Kidney epithelial cell (primary cell): Measurements from ENCODE around the gene FARP1. TPM values are rescaled to one million over a fixed set of nuclear protein-coding genes. Genes with fewer than 3 reads are reported as not detected.

ENCODE experiments used
- DNase-seq: peaks from one replicate; pipeline ENCODE4 v3.0.0-alpha.2; 2010; ENCODE audit warnings: low read depth
- H3K27me3 ChIP-seq: 2 replicates; pipeline ENCODE4 v1.6.0; 2011; ENCODE audit warnings: low read length; ENCODE audit not compliant: control insufficient read depth, insufficient read depth
- H3K36me3 ChIP-seq: 2 replicates; pipeline ENCODE4 v1.5.1; 2011; ENCODE audit warnings: low read length; ENCODE audit not compliant: control insufficient read depth, insufficient read depth
- H3K4me3 ChIP-seq: 2 replicates; pipeline ENCODE4 v1.5.1; 2011; ENCODE audit warnings: low read depth, mild to moderate bottlenecking, control low read depth, low read length
- total RNA-seq: library from RNA; depleted of rRNA; stranded (reverse); fragments of >200 nt; gene quantifications from 2 replicates; pipeline ENCODE4 v1.2.3, GENCODE V29; 2015
- TF ChIP-seq, protein P1 (sequence below): IDR thresholded peaks from 2 replicates; pipeline ENCODE4 v1.5.1; 2011; ENCODE audit warnings: mild to moderate bottlenecking, moderate library complexity, low read length, control low read depth, inconsistent platforms; ENCODE audit not compliant: insufficient read depth, poor library complexity, severe bottlenecking

FARP1 gene
- total RNA-seq, 1 donor from 2014 or later, result 135 TPM

DNA sequence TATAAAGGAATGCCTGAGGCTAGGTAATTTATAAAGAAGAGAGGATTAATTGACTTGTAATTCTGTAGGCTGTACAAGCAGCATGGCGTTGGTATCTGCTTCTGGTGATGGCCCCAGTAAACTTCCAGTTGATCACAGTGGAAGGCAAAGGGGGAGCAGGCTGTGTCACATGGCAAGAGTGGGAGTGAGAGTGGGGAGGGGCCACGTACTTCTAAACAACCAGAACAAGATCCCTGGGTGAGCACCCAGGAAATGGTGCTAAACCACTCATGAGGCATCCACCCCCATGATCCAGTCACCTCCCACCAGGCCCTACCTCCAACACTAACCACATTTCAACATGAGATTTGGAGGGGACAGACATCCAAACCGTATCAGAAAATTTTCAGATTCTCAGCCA is 37.2 kb downstream of the FARP1 start:
- no peak for DNase-seq
- TF ChIP-seq, protein P1, sequence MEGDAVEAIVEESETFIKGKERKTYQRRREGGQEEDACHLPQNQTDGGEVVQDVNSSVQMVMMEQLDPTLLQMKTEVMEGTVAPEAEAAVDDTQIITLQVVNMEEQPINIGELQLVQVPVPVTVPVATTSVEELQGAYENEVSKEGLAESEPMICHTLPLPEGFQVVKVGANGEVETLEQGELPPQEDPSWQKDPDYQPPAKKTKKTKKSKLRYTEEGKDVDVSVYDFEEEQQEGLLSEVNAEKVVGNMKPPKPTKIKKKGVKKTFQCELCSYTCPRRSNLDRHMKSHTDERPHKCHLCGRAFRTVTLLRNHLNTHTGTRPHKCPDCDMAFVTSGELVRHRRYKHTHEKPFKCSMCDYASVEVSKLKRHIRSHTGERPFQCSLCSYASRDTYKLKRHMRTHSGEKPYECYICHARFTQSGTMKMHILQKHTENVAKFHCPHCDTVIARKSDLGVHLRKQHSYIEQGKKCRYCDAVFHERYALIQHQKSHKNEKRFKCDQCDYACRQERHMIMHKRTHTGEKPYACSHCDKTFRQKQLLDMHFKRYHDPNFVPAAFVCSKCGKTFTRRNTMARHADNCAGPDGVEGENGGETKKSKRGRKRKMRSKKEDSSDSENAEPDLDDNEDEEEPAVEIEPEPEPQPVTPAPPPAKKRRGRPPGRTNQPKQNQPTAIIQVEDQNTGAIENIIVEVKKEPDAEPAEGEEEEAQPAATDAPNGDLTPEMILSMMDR, result no peak
- no peaks in the 10 kb centered on the region for H3K27me3 ChIP-seq
- no peak overlapping the region for H3K4me3 ChIP-seq
- H3K36me3 ChIP-seq, result no peaks in the 10 kb centered on the region

DNA sequence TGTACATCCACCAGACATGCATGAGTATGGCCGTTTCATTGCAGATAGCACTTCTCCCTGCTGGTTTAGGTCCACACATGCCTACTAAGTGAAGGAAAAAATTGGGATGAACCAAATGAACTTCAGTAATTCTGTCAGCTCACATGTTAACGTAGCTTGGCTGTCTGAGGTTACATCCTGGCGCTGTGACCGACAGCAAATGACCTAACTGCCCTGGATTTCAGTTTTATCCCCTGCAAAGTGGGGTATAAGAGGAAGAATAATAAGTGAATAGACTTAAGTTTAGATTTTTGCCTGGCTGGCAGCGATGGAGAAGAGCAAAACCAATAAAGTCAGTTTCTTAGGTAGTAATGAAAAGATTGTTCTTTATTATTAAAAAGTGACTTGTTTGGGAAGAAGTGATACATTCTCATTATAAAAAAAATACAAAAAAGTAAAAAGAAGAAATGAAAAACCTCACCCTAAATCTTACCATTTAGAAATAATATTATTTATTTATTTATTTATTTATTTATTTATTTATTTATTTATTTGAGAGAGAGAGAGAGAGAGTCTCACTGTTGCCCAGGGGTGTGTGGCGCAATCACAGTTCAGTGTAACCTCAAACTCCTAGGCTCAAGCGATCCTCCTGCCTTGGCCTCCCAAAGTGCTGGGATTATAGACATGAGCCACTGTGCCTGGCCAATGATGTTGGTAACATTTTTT is 38.4 kb downstream of the FARP1 start:
- no peaks in the 10 kb centered on the region for H3K27me3 ChIP-seq
- TF ChIP-seq, protein P1, result no peak
- H3K4me3 ChIP-seq, result no peak overlapping the region
- no peaks in the 10 kb centered on the region for H3K36me3 ChIP-seq
- no peak for DNase-seq

DNA sequence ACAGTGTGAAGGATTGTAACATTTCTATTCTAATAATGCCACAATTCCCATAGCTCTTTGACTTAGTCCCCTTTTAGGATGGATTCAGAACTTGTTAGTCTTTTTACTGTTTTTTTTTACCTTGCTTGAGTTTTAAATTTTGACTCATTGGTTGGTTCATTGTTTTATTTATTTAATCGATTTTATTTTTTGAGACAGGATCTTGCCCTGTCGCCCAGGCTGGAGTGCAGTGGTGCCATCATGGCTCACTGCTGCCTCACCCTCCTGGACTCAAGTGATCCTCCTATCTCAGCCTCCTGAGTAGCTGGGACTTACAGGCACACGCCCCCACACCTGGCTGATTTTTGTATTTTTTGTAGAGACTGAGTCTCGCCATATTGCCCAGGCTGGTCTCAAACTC is 39.3 kb downstream of the FARP1 start:
- DNase-seq, result no peak
- TF ChIP-seq, protein P1, result no peak

DNA sequence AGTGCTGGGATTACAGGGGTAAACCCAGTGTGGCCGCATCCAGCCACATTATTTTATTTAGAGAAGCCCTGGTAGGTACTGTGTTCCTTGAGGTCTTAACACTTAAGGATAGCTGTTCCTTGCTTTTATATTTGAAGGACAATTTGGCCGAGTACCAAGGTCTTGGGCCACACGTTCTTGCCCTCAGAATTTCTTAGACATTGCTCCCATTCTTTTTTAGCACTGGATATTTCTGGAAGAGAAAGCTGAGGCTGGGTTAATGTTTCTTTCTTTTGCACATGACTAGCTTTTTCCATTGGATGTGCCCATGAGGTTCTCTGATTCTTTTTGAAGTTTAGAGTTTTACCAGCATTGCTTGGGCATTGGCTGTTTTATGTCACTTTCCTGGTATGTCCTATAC is 39.7 kb downstream of the FARP1 start:
- DNase-seq, result no peak
- Histone ChIP-seq H3K36me3 (no peaks in the 10 kb centered on the region), H3K27me3 (no peaks in the 10 kb centered on the region), H3K4me3 (no peak overlapping the region)
- TF ChIP-seq, protein P1, result no peak

More for the DNA sequence above, 39.3 kb downstream of the FARP1 start:
- Histone ChIP-seq H3K36me3 (no peaks in the 10 kb centered on the region), H3K4me3 (no peak overlapping the region), H3K27me3 (no peaks in the 10 kb centered on the region)

DNA sequence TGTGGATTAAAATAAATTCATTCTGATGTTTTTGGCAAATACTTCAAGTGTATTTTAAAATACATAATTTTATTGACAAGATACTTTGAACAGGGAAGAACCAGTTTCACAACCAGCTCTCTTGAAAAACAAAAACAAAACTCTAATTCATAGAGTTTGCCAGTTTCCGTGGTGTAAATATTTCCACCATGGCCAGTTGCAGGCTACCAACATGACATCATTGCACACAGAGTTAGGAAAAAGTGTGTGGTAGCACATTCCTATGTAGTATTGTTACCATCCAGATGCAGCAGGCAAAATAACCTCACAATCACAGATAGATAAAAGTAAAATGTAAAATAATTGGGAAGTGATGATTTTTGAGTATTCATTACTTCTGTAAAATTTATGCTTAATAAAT is 41.9 kb downstream of the FARP1 start:
- no peak for DNase-seq
- TF ChIP-seq, protein P1, result no peak
- H3K27me3 ChIP-seq, result no peaks in the 10 kb centered on the region
- no peak overlapping the region for H3K4me3 ChIP-seq
- no peaks in the 10 kb centered on the region for H3K36me3 ChIP-seq

DNA sequence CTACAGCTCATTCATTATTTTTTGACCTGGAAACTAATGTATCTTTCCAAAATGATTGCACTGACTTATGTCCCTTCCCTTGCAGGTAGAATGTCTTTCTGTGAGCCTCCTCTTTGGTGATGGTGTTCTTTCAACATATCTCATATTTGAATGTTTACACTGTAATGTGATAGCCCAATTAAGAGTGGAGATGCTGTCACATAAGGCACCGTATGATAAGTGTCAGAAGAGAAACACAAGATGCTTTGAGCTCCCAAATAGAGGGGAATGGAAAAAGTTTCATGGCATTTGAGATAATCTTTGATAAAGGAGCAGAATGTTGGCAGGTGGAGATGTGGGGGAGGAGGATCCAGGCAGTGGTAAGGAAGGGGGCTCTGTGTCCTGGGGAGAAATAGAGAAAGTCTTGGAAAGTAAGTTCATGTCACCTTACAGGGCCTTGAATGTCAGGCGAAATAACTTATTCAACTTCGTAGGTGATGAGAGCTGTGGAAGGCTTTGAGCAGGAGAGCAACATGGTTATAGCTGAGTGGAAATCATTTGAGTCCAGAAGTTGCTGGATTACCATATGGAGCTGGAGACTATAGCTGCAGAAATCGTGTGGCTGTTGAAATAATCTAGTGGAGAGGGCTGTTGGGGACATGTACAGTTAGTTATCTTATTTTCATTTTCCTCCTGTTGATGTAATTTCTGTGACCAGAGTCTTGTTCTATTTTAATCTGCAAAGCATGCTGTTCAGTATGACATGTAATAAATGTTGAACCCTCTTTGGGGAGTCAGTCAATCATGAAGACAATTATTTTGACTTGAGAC is 44.5 kb downstream of the FARP1 start:
- Histone ChIP-seq H3K27me3 (no peaks in the 10 kb centered on the region), H3K36me3 (no peaks in the 10 kb centered on the region), H3K4me3 (no peak overlapping the region)
- DNase-seq, result no peak
- TF ChIP-seq, protein P1, result no peak
